IPS-18c (cell line): ENCODE data around the gene SLC29A3.
"Not testable (repeated sequence)": the region's sequence is repeated elsewhere in the genome, so short reads cannot be mapped to it uniquely, and the experiment has no call there.

ENCODE experiments used
- H3K4me3 ChIP-seq: 2 replicates; pipeline ENCODE4 v1.7.0; 2013; ENCODE audit warnings: low read depth, mild to moderate bottlenecking, low read length, moderate library complexity; ENCODE audit not compliant: insufficient read depth
- H3K9me3 ChIP-seq: one replicate; pipeline ENCODE4 v1.6.1; 2013; ENCODE audit warnings: mild to moderate bottlenecking, low read length, moderate library complexity; ENCODE audit not compliant: control insufficient read depth, insufficient read depth

Gene SLC29A3

DNA sequence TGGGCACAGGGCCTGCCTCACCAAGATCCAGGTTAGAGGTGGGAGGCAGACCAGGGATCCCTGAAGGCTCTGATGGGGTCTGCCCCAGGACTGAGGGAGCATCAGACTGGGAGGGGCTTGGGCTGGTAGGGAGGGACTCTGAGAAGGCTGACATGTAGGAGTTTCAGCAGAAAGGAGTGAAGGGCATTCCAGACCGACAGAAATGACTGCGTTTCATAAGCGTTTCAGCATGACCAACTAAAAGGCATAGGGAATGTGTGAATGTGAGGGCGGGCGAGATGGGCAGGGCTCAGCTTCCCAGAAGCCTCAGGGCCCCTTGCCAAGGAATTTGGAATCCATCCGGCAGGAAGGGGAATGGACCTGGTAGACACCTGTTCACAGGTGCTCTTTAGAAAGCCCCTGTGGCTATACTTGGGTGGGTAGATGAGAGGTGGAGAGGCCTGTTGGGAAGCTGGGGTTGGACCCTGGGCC is 24.9 kb upstream of the SLC29A3 start:
- H3K4me3 ChIP-seq, result no peak overlapping the region
- H3K9me3 ChIP-seq, result no peaks in the 10 kb centered on the region

DNA sequence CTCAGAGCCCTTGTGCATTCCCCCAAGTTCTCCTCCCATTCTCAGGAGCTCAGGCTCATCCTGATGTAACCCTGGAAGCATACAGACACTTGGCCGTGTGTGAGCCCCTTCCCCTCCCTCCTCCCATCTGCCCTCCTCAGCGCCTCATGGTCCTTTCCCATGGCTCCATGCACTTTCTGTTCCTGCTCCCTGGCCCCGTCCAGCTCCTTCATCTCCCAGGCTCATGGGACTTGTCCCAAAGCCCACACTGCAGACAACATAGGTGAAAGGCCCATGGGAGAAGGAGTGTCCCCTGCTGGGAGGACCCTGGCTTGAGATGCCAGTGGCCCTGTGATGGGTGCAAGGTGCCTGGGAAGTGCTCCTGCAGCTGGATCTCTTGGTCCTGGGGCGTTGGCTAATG is 24.2 kb upstream of the SLC29A3 start:
- Histone ChIP-seq H3K9me3 (no peaks in the 10 kb centered on the region), H3K4me3 (no peak overlapping the region)

- Histone ChIP-seq H3K4me3 (no peak overlapping the region), H3K9me3 (no peaks in the 10 kb centered on the region)
Measured at GRCh38 chr10:71295641-71296040, 23.4 kb upstream of the SLC29A3 start.

GRCh38 chr10:71296086-71296485 is 23.0 kb upstream of the SLC29A3 start:
- Histone ChIP-seq H3K4me3 (no peak overlapping the region), H3K9me3 (no peaks in the 10 kb centered on the region)

DNA sequence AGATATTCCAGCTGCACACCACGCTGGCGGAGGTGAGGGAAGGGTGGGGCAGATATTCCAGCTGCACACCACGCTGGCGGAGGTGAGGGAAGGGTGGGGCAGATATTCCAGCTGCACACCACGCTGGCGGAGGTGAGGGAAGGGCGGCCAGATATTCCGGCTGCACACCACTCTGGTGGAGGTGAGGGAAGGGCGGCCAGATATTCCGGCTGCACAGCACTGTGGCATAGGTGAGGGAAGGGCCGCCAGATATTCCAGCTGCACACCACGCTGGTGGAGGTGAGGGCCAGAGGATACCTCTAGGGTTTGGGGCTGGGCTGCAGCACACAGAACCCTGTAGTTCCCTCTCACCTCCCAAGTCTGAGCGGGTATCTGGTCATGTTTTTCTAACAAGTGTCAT is 22.2 kb upstream of the SLC29A3 start:
- not testable (repeated sequence) for H3K9me3 ChIP-seq, H3K4me3 ChIP-seq

GRCh38 chr10:71297343-71297742 is 21.7 kb upstream of the SLC29A3 start:
- no peak overlapping the region for H3K4me3 ChIP-seq
- H3K9me3 ChIP-seq, result no peaks in the 10 kb centered on the region

- Histone ChIP-seq H3K9me3 (no peaks in the 10 kb centered on the region), H3K4me3 (no peak overlapping the region)
Measured at GRCh38 chr10:71299071-71299785, 19.8 kb upstream of the SLC29A3 start.

- H3K4me3 ChIP-seq, result no peak overlapping the region
- H3K9me3 ChIP-seq, result no peaks in the 10 kb centered on the region
Measured at GRCh38 chr10:71300555-71301370, 18.3 kb upstream of the SLC29A3 start.

GRCh38 chr10:71301371-71301916 is 17.6 kb upstream of the SLC29A3 start:
- H3K4me3 ChIP-seq, result no peak overlapping the region
- no peaks in the 10 kb centered on the region for H3K9me3 ChIP-seq

GRCh38 chr10:71302451-71302850 is 16.6 kb upstream of the SLC29A3 start:
- no peaks in the 10 kb centered on the region for H3K9me3 ChIP-seq
- H3K4me3 ChIP-seq, result no peak overlapping the region

DNA sequence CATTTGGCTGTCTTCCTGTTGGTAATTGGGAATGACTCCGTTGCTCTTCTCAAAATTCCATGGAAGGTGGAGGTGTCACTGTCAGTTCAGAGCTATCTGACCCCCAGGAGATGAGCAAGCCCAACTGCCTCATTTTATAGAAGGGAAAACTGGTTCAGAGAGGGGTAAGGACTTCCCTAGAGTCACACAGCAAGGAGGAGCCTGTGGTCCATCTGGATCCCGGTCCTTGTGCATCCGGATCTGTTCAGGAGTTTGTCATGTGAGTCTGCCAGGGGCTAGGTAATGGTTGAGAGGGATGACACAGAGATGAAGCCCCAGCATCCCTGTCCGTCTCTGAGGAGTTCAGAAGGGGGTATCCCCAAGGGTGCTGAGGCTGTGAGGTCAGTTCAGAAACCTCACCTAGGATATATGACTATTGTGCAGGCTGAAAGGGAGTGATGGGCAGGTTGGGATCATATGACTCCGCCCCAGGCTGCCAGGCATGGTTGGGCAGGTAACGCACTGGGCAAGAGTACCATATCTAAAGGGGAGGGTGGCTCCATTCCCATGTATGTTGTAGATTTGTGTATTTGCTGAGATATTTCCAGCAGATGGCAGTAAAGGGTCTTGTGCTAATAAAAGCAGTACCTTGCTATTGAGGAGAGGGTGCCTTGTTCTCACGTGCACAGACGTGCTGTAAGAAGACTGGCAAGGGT is 16.0 kb upstream of the SLC29A3 start:
- Histone ChIP-seq H3K4me3 (no peak overlapping the region), H3K9me3 (no peaks in the 10 kb centered on the region)

GRCh38 chr10:71303569-71303907 is 15.5 kb upstream of the SLC29A3 start:
- Histone ChIP-seq H3K9me3 (no peaks in the 10 kb centered on the region), H3K4me3 (no peak overlapping the region)

DNA sequence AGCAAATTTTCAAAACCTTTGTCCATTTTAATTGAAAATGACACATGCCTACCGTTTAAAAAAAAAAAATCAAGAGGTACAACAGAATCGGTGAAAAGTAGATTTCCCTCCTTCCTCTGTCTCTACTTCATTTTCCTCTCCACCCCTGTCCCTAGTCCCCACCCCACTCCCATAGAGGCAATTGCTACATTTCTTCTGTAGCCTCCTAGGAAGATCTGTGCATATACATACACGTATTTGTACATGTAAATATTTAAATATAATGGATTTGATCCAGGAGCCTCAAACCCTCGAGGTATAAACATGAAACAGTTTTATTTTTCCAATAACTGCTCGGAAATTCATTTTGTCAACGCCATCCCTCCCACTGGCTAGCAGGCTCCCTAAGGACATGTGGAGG is 14.1 kb upstream of the SLC29A3 start:
- no peaks in the 10 kb centered on the region for H3K9me3 ChIP-seq
- H3K4me3 ChIP-seq, result no peak overlapping the region

DNA sequence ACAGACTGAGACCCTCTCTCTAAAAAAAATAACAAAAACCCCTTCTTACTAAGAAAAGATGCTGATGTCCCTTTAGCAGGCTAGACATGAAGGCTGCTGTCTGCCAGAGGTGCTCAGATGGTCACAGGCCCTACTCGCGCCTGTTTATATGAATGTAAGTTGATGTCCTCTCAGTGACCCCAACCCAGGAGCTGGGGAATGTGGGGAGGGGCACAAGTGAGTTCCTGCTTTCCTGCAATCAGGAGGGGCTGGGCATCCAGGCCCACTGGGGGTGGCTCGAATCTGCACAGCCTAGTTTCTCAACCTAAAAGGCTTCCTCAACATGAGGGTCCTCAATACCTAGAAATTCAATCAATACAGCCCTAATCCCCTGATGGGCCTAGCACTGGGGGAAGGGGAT is 12.1 kb upstream of the SLC29A3 start:
- Histone ChIP-seq H3K9me3 (no peaks in the 10 kb centered on the region), H3K4me3 (no peak overlapping the region)

DNA sequence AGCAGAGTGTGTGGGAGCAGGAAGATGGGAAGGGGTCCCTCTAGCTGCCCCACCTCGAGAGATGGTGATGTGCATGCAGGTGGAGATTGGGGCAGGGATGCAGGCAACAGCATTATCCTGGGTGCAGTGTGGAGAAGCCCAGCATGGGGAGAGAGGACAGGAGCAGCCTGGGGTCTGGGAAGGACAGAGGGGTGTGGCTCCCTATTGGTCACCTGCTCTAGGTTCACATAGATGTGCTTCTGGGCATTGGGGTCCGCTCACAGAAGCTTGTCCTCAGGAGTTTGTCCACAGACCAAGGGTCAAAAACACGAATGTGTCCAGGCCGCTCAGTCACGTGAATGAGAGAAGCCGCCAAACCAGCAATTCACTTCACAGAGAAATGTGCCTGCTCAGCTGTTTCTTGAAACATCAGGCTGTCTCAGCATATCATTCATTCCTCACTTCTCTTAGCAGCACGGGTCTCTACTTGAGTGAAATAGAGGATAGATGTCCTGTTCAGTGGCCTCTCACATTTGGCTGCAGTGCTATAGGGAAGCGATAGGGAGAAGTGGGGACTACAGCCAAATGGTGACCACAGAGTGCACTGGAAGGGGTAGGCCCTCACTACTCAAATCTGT is 11.5 kb upstream of the SLC29A3 start:
- H3K4me3 ChIP-seq, result no peak overlapping the region
- no peaks in the 10 kb centered on the region for H3K9me3 ChIP-seq

DNA sequence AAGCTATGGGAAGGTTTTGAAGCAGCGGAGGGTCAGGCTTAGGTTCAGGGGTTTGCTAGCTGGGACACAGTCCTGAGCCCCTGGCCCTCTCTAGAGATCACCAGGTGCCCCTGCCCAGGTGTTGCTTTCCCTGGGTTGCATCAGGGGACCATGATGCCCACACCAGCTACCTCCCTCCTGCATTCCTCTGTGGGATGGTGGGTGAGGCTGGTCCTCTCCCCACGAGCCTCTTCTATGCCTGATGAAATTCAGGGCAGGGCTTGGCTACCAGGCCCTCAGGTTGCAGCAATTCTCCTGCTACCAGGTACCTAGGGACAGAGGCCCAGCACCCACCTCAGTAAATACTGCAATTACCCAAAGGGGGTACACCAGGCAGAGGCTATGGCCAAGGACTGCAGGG is 10.8 kb upstream of the SLC29A3 start:
- H3K9me3 ChIP-seq, result no peaks in the 10 kb centered on the region
- no peak overlapping the region for H3K4me3 ChIP-seq

DNA sequence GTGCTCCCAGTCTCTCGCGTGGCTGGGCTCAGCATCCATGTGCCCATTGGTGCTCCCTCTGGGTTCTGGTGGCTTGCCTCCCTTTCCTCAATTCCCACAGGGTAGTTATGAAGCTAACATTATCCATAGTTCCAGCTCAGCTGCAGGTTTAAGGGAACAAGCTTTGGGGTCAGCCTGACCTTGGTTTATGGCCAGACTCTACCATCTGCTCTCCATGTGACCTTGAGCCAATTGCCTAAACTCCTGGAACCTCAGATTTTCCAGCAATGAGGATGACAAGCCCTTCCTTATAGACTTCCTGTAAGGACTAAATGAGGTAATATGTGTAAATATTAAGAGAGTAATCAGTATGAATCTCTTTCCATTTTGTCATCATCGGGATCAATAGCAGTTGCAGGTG is 10.1 kb upstream of the SLC29A3 start:
- Histone ChIP-seq H3K9me3 (no peaks in the 10 kb centered on the region), H3K4me3 (no peak overlapping the region)
